GM18520 (cell line): ENCODE data around the gene PURB.
"Not testable (repeated sequence)": the region's sequence is repeated elsewhere in the genome, so short reads cannot be mapped to it uniquely, and the experiment has no call there.

Source experiments
- ATAC-seq: cut with Tn5 transposase; IDR thresholded peaks from one replicate; pipeline ENCODE4 v1.9.1; 2021; ENCODE audit not compliant: unreplicated experiment

Gene PURB

DNA sequence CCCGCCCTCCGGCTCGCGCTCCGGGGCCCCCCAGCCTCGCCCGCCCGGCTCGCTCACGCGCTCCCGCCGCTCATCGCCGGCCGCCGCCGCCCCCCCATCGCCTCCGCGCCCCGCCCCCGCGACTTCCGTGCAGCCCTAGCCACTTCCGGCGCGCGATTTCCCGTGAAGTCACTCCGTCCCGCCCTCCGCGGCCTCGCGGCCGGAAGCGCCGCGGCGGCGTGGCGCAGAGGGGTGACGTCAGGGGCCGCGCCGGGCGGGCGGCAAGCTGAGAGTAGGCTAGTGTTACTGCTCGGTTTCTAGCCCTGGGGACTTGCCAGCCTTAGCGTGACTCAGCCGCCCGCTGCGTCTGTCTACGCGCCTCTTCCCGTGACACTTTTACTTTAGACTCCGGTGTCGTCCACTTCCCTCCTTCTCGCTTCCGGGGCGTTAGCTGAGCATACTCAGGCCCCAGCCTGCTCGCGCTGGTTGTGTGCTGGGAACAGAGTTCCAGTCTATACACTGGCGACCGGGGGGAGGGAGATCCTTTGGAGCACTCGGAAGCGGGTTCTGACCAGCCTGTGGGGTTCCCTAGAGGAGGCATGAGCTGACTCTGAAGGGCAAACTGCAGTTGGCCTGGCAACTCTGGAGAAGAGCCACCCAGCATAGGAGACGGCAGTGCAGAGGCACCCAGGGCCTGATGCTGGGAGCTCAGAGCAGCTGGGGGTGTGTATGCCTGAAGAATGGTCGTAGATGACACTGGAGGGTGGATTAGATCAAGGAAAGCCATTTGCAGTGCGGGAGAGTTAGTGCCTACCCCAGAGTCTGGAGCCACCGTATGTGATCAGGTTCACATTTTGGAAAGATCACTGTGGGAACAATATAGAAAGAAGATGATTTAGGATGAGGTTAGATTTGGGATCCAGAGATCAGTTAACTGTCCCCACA, at the start of gene PURB:
Gene PURB, minus strand, starts transcription at position 137 of the 924 bp plus-strand sequence. CDS start 182 bp downstream, outside the sequence.
- ATAC-seq, result peak; percentile 87

DNA sequence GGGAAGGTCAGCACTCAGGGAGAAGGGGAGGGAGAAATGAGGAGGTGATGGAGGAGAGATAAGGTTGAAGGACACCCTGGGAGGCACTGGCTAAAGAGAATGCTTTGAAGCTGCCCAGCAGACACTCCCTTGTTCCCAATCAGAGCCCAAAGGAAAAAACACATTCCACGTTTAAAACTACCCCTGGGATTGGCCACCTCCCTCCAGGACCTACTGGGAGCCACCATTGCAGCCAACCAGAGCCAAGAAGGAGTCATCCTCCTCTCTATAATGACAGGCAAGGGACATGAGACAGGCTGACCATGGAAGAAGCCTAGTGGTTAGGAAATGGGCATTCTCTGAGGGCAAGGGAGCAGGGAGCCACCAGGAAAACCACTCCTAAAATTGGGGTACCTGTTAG, 49.7 kb upstream of the PURB start:
- ATAC-seq, result no peak

DNA sequence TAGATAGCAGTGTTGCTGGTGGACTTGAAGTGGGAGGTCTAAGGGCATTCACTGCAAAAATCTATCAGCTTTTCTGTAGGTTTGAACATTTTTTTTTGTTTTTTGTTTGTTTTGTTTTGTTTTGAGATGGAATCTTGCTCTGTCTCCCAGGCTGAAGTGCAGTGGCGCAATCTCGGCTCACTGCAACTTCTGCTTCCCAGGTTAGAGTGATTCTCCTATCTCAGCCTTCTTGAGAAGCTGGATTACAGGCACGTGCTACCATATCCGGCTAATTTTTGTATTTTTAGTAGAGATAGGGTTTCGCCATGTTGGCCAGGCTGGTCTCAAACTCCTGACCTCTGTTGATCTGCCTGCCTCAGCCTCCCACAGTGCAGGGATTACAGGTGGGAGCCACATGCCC, 49.2 kb upstream of the PURB start:
- not testable (repeated sequence) for ATAC-seq

DNA sequence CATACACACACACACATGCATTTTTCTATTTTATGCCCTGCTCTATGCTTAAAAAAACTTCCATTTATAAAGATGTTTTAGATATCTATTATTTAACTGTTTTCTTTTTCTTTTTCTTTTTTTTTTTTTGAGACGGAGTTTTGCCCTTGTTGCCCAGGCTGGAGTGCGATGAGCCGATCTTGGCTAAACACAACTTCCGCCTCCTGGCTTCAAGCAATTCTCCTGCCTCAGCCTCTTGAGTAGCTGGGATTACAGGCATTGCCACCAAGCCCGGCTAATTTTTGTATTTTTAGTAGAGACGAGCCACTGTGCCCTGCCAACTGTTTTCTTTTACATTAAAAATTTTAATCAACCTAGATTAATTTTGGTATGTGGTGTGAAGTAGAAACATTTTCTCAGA, 45.6 kb upstream of the PURB start:
- ATAC-seq, result no peak

DNA sequence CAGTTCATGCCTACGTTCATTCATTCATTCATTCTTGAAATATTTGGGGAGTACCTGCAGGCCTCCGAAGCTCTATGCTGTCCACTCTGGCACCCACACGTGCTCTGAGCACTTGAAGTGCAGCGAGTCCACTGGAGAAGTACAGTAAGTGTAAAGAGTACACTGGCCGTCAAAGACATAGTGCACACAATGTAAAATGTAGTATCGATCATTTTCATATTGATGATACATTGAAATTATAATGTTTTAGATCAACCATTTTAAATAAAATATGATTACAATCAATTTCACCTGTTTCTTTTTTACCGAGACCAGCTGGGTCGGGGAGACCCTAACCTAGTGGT, 37.0 kb upstream of the PURB start:
- ATAC-seq, result no peak

DNA sequence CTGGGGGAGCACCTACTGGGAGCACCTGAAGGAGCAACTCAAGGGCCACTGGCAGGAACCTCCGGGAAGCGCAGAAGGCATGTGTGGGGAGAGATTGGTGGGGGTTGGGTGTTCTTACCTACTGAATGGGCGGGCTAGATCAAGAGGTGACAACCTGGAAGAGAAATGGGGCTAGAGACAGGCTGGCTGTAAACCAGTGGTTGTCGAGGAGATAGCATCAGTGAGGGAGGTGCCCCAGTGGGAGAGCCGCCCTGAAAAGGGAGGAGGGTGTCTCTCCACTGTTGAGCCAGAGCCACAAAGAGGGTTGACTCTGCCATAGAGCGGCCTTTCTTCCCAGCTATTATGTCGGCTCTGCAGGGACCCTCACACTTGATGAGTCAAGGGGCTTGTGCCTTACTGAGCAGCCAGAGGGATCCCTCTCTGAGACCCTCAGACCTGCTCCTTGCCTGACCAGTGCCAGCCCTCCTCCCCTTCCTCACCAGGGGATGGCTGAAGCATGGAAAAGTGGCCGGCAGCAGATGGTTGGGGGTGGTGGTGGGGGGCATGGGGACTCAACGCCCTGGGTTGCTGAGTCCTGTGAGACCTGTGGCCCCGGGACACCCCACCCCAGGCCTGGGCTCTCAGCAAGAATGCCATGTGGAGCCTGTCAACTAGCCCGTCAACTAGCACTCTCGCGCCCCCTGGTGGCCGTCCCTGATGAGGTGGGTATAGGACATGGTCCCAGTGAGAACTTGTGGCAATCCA, 36.4 kb upstream of the PURB start:
- peak; percentile 52 for ATAC-seq

DNA sequence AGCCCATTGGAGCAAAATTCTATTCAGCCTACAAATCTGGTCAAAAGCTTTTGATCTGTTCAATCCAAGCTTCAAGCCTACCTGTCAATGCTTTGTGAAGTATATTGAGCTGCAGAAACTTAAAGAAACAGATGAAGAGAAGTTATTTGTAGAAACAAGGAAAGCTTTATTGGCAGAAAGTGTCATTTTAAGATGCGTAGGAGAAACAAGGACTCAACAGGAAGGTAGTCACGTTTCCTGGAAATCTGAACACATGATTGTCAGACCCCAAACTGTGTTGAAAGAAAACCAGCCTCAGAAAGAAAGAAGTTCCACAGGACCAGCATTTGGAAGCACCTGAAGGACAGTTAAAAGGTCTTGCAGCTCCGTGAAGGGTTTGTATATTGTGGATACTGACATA, 34.8 kb upstream of the PURB start:
- no peak for ATAC-seq

DNA sequence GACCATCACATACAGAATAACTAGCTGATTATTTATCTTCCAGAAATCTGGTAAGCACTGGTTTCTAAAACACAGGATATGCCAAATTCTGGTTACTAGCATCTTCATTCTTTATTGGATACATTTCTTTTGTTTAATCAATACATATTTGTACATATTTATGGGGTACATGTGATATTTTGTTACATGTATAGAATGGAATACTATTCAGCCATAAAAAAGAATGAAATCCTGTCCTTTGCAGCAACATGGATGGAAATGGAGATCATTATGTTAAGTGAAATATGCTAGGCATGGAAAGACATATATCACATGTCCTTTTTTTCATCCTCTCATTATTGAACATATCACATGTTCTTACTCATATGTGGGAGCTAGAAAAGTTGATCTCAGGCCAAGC, 32.7 kb upstream of the PURB start:
- no peak for ATAC-seq

DNA sequence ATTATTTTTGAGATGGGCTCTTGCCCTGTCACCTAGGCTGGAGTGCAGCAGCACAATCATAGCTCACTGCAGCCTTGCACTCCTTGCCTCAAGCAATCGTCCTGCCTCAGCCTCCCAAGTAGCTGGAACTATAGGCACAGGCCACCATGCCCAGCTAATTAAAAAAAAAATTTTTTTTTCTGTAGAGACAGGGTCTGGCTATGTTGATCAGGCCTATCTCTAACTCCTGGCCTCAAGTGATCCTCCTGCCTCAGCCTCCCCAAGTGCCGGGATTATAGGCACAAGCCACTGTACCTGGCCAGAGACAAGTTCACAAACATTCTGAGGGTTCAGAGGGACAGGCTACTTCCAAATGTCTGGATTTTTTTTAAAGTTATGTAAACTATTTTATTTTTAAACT, 32.1 kb upstream of the PURB start:
- no peak for ATAC-seq

DNA sequence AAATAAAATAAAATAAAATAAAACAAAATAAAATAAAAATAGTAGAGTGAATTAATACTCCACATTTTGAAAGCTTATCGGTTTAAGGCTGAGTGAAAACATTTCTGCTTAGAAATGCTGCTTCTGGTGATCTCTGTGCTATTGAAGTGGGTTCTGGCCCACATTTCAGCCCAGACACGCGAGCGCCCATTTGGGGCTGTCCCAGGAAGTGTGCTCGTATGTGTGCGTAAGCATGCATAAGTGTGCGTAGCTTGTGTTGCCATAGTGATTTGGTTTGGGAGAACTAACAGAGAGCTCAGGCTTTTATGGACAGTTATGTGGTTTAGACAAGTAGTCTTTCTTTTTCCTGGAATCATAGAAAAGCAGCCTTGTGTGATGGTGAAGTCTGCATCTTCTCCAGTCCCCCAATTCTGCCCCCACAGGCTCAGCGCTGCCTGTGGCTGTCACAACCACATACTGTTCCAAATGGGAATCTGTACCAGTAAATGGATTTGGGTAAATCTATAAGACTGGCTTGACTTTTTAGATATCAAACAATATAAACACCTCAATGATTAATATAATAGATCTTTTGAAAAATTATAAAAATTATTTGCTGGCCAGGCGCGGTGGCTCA, 29.8 kb upstream of the PURB start:
- peak; percentile 52 for ATAC-seq

DNA sequence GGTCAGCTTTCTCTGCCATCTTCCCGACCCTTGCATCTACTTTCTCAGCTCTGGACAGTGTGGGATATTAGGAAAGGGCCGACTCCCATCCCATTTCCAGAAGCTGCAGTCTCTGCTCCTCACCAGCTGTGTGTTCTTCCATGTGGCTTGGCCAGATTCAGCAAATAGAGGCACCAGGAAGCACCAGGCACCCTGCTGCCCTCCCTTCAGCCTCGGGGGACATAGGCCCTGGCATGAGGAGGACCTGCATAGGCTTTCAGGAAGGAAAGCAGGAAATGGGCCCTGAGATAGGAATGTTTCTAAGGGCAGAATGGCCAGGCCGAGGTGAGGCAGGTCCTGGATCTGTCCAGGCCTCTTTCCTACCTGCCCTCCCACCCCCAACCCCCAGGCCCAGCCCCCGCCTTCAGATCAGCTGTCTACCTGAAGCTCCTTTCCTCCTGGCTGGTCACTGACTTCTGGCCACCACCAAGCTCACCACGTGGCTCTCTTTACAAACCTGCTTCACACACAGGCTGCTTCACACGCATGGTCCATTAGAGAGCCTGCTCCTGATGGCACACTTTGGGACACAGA, 27.5 kb upstream of the PURB start:
- ATAC-seq, result no peak

DNA sequence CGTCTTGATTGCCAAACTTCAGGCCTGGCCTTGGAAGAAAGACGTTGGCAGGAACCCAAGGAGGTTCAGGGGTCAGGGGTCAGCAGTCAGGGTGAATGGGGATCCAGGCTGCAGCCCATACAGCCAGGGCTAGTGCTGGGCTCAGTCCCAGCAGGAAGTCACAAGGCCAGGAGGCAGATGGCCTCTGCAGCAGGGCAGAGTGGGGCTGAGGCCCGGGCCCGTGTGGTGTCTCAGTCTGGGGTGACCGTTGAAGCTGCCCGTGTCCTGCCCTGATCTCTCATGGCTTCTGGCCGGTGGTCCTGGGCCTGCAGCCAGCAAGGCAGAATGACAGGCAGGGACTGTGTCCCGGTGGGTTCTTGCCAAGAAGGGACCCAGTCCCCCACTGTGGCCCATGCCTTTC, 26.6 kb upstream of the PURB start:
- no peak for ATAC-seq

DNA sequence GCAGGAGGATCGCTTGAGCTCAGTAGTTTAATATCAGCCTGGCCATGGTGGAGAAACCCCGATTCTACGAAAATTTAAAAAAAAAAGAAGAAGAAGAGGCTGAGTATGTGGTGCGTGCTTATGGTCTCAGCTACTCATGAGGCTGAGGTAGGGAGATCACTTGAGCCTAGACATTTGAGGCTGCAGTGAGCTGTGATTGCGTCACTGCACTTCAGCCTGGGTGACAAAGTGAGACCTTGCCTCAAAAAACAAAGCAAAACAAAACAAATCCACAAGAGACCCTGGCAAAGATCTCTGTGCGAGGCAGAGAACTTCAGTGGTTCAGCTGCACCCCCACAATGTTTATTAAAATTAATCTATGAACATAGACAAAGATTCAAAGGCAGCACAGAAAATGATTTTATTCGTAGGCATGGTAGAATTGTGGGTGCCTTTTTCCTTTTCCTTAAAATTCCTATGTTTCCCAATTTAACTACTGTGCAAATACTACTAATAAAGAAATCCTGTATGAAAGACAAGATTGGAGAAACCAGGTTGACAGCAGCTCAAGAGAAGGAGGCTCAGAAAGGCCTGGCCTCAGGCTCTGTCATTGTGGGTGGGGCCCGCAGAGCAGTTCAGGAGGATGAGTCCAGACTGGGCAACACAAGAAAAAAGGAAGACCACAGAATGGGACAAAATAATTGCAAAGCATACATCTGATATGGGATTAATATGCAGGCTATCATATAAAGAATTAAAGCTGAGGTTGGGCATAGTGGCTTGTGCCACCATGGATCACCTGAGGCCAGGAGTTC, 24.5 kb upstream of the PURB start:
- ATAC-seq, result no peak

DNA sequence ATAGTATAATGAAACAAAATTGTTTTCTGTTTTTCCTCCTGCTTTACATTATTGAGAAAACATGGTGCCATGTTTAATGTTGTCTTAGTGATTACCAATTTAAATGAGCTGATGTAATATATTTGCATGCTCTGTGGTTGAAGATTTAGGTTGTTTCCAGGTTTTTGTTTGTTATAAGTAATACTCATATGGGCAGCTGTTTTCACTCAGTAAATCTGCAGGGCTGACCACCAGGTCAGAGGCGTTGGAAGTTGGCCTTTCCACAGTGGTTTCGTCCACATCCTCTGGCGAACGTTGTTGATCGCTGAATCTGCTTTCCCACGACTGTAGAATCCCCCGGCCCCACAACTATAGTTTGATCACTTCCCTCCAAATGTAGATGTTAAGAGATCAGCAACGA, 21.6 kb upstream of the PURB start:
- no peak for ATAC-seq

DNA sequence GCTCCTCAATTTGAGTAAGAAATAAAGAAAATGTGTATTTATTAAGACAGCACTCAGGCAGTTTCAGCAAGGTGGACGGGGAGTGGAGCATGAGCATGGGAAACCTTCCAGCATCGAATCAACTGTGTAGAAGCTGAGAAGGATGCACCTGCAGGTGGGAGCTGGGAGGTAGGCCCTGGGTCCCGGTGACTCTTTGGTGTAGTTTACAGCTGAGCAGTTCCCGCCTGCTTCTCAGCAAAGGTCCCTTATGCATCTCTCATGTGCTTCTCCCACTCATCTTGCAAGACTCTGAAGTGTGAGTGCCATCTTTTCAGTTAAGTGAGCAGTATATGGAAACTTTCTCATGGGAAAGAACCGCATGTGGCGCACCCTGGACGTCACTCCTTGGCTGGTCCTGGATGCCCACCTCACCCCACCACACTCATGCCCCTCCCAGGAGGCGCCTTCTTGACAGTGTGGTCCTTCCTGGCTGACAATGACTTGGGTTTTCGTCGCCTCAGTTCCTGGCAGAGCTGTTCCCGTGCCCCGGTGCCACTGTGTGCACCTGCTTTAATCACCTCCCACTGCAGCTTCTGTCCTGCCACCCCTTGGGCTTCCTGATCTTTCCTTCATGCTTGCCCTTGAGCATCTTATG, 19.8 kb upstream of the PURB start:
- no peak for ATAC-seq

DNA sequence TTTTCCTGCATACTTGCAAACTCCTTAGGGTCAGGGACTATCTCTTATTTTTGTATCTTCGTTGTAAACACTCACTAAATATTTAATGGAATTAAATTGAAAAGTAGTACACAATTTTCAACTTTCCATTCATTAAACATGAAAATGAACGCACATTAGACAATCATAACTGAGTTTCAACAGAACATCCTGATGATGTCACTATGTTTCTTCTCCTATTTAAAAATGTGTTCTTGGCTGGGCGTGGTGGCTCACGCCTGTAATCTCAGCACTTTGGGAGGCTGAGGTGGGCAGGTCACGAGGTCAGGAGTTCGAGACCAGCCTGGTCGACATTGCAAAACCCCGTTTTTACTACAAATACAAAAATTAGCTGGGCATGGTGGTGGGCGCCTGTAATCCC, 14.1 kb upstream of the PURB start:
- ATAC-seq, result no peak

DNA sequence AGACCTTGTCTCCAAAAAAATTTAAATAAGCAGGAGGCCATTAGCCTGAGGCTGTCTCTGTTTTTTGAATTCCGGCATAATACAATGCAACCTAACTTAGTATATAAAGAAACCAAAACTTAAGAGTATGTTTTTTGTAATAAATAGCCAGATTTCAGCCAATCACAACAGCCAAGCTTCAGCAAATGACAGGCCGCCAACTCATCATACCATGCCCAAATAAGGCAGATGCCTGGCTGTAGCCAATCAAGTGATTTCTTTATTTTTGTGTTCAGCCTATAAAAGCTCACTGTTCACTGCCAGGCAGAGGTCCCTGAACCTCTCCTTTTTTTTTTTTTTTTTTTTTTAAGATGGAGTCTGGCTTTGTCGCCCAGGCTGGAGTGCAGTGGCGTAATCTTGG, 12.7 kb upstream of the PURB start:
- no peak for ATAC-seq

DNA sequence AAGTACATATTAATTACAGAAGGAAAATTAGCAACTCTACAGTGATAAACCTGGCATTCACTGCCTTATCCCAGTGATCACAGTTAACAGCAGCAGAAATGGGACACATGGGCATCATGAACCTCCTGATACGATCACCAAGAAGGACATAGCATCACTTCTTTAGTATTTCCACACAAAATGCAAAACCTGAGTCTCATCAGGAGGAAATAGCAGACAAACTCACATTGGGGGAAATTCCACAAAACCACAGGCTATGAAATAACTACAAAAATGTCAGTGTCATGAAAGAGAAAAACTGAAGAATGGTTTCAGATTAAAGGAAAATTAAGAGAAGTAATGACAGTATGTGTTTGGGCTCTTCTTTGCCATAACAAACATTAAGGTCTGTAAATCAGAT, 12.0 kb upstream of the PURB start:
- ATAC-seq, result no peak

DNA sequence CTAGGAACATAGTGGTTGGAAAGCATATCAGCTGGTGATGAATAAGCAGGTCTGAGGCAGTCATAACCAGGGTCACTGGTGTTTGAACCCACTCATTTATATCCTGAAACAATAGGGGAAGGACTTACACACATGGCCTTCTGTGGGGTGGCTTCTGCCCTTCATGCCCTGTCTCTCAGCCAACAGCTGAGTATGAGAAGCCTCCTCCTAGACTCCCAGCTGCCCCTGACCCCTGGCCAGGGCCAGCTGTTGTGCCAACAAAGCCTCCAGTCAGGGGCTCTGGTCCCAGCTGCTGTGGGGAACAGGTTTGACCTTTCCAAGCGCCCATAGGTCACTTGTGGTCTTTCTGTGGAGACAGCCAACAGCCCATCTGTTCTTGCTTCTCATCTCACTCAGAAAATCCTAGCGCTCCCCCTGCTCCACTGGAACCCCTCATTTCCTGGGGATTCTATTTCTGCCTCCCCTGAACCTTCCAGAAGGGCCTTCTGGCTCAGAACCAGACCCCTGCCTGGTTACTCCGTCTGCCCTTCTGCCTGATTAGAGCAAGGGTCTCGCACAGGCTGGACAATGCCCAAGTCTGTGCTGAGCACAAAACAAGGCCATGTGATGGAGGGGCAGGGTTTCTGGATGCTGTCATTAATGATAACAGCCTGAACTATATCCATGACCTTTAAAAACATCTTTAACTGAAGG, 9.7 kb upstream of the PURB start:
- ATAC-seq, result no peak
